Stimulated activated CD4-positive, alpha-beta T cell treated with anti-CD3 and anti-CD28 coated beads, Interleukin-15, amount 100 ng/mL, for 24 hours (primary cell): ENCODE data around the gene IL1RAP.

Source experiments
- DNase-seq: peaks from one replicate; pipeline ENCODE4 v3.0.0-alpha.2; 2020

The IL1RAP gene

GRCh38 chr3:190616637-190617036, 102.8 kb downstream of the IL1RAP start:
- peak; percentile 28 for DNase-seq

GRCh38 chr3:190617185-190617584, 103.3 kb downstream of the IL1RAP start:
- peak; percentile 58 for DNase-seq

- DNase-seq = no peak
Observed at GRCh38 chr3:190618330-190619030, 104.6 kb downstream of the IL1RAP start.

- no peak for DNase-seq
Observed at GRCh38 chr3:190619353-190619752, 105.5 kb downstream of the IL1RAP start.

GRCh38 chr3:190619761-190620160, 105.9 kb downstream of the IL1RAP start:
- no peak for DNase-seq

GRCh38 chr3:190620886-190621608, 107.2 kb downstream of the IL1RAP start:
- no peak for DNase-seq

GRCh38 chr3:190621927-190622326, 108.0 kb downstream of the IL1RAP start:
- no peak for DNase-seq

- no peak for DNase-seq
Observed at GRCh38 chr3:190624282-190624681, 110.4 kb downstream of the IL1RAP start.

- no peak for DNase-seq
Observed at GRCh38 chr3:190626951-190627620, 113.2 kb downstream of the IL1RAP start.

- DNase-seq = no peak
Observed at GRCh38 chr3:190629088-190629487, 115.2 kb downstream of the IL1RAP start.

- no peak for DNase-seq
Observed at GRCh38 chr3:190631295-190631694, 117.4 kb downstream of the IL1RAP start.

- DNase-seq = no peak
Observed at GRCh38 chr3:190641564-190641963, 127.7 kb downstream of the IL1RAP start.

GRCh38 chr3:190642016-190642415, 128.1 kb downstream of the IL1RAP start:
- DNase-seq = no peak

- no peak for DNase-seq
Observed at GRCh38 chr3:190644035-190644434, 130.2 kb downstream of the IL1RAP start.

- DNase-seq = no peak
Observed at GRCh38 chr3:190644766-190645165, 130.9 kb downstream of the IL1RAP start.

- DNase-seq = no peak
Observed at GRCh38 chr3:190645932-190646460, 132.1 kb downstream of the IL1RAP start.

- DNase-seq = no peak
Observed at GRCh38 chr3:190646996-190647395, 133.1 kb downstream of the IL1RAP start.

- DNase-seq = no peak
Observed at GRCh38 chr3:190655933-190656332, 142.0 kb downstream of the IL1RAP start.

GRCh38 chr3:190658106-190658505, 144.2 kb downstream of the IL1RAP start:
- DNase-seq = no peak

GRCh38 chr3:190666821-190667220, 152.9 kb downstream of the IL1RAP start:
- no peak for DNase-seq

- DNase-seq = no peak
Observed at GRCh38 chr3:190671658-190672057, 157.8 kb downstream of the IL1RAP start.

- DNase-seq = no peak
Observed at GRCh38 chr3:190673148-190673547, 159.3 kb downstream of the IL1RAP start.

GRCh38 chr3:190676481-190676880, 162.6 kb downstream of the IL1RAP start:
- no peak for DNase-seq

GRCh38 chr3:190677001-190677400, 163.1 kb downstream of the IL1RAP start:
- no peak for DNase-seq
